Keratinocyte (primary cell): ENCODE measurements around the gene FXYD6.

Experiments used
- CTCF ChIP-seq, 3 experiments: IDR thresholded peaks in 1 of 3; conservative IDR thresholded peaks in 1 of 3; optimal IDR thresholded peaks in 1 of 3; 2 replicates in 2 of 3; 3 replicates in 1 of 3; pipeline versions ENCODE3 to v1.5.1; 2011; ENCODE audit warnings: low read length in 3 of 3, mild to moderate bottlenecking in 3 of 3, moderate library complexity in 2 of 3, control low read depth in 1 of 3, inconsistent platforms in 1 of 3; ENCODE audit not compliant: insufficient read depth in 2 of 3; ENCODE audit errors: extremely low read depth in 1 of 3
- EZH2 ChIP-seq: IDR thresholded peaks from one replicate; pipeline ENCODE4 v1.6.1; 2012; ENCODE audit warnings: inconsistent platforms, mild to moderate bottlenecking, low read length, moderate library complexity

GRCh38 chr11:117851852-117852251 is 24.6 kb downstream of the FXYD6 start:
- no peak for TF ChIP-seq CTCF (optimal IDR thresholded peaks at IDR 0.05 in 1 of 3, IDR thresholded peaks at IDR 0.05 in 1 of 3, conservative IDR thresholded peaks at IDR 0.05 in 1 of 3; ENCODE audit: extremely low read depth in 1 of 3, insufficient read depth in 2 of 3, low read length in 3 of 3)
- TF ChIP-seq EZH2: no peak
